ENCODE measurements around the gene MMP15. TPM values are rescaled to one million over a fixed set of nuclear protein-coding genes. Genes with fewer than 3 reads are reported as not detected.
A peak's percentile ranks its signal among the peaks of the same experiment; 100 is the strongest.

Gene MMP15
- total and polyA plus RNA-seq, 8 donors: 8.1 to 140 (median 22.2) TPM

DNA sequence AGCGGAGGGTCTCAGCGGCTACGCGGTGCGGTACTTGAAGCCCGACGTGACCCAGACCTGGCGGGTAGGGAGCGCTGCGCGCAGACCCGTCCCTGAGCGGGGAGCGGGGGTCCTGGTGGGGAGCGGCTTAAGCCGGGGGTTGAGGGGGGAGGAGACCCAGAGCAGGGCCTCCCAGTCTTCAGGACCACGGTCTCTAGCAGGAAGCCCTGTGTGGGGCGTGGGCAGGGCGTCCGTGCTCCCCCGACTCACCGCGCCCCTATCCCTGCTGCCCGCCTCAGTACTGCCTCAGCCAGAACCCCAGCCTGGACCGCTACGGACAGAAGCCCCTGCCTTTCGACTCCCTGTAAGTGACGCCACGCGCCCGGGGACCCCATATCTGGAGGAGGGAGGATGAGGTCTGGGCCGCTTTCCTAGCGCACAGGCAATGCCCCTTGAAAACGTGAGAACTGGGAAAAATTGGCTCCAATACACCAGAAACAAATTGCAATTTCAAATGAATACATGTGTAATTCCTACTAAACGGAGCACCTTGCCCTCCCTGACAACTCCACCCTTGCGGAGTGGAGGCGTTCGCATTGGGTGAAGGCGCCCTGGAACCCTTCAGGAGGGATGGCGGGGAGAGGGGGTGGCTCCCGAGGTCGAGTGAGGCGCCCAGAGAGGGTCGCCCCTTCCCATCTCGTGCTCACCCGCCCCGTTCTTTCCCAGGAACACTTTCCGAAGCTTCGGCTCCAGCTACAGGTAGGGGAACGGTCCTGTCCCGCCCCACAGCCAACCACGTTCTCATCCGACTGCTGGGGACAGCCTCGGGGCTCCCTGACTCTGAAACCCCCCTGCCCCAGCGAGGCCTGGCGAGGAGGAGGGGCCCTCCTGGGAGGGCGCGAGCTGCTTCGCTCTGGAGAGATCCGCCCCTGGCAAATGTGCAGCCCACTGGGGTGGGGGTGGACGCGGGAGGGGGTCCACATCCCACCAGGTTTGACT, 40.1 kb upstream of the MMP15 start:
- 11 to 22% (median 15%) methylated on average over 51 to 62 of the region's 62 CpGs for WGBS, 5 donors
- TF ChIP-seq, protein P1, sequence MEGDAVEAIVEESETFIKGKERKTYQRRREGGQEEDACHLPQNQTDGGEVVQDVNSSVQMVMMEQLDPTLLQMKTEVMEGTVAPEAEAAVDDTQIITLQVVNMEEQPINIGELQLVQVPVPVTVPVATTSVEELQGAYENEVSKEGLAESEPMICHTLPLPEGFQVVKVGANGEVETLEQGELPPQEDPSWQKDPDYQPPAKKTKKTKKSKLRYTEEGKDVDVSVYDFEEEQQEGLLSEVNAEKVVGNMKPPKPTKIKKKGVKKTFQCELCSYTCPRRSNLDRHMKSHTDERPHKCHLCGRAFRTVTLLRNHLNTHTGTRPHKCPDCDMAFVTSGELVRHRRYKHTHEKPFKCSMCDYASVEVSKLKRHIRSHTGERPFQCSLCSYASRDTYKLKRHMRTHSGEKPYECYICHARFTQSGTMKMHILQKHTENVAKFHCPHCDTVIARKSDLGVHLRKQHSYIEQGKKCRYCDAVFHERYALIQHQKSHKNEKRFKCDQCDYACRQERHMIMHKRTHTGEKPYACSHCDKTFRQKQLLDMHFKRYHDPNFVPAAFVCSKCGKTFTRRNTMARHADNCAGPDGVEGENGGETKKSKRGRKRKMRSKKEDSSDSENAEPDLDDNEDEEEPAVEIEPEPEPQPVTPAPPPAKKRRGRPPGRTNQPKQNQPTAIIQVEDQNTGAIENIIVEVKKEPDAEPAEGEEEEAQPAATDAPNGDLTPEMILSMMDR (IDR thresholded peaks at IDR 0.05): no peak
- TF ChIP-seq POLR2AphosphoS5 (IDR thresholded peaks at IDR 0.05) (no peak), EP300 (IDR thresholded peaks at IDR 0.05) (no peak), POLR2A (IDR thresholded peaks at IDR 0.05) (no peak)
- Histone ChIP-seq H3K27ac (peak overlapping the region in 3 of 5 donors; percentile 41 to 67 (median 60)), H3K4me3 (peak overlapping the region; percentile 54 to 65 (median 57)), H3K9me3 (no peaks in the 10 kb centered on the region), H3K27me3 (peaks cover 0 to 23% (median 4%) of the 10 kb centered on the region in 3 donors), H3K4me1 (peaks cover 16 to 24% (median 21%) of the 10 kb centered on the region in 4 donors), H3K36me3 (no peaks in the 10 kb centered on the region)
- DNase-seq: no peak
- intact Hi-C loops (cut with DNase I; ENCODE audit: low total_unique reads): no loop called here

DNA sequence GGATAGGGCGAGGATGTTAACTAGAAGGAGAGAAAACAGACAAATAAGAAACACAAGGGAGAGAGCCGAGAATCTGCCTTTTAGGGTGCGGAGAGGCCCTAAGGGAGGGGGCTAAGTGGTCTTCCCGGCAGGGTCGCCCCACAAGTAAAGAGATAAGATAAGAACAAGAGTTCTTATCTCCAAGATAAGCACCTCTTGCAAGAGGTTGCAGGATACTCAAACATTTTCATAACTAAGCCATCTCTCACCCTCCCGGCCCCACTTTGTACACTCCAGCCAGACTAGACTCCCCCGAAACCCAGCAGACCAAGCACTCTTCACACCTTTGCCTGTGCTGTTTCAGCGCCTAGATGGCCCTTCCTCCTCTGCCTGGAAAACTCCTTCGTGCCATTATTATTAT, 39.4 kb upstream of the MMP15 start:
- no peak for TF ChIP-seq POLR2A (IDR thresholded peaks at IDR 0.05)
- TF ChIP-seq, protein P1 (IDR thresholded peaks at IDR 0.05): no peak
- TF ChIP-seq EP300 (IDR thresholded peaks at IDR 0.05): no peak
- TF ChIP-seq POLR2AphosphoS5 (IDR thresholded peaks at IDR 0.05): no peak
- H3K27ac ChIP-seq: no peak overlapping the region
- peaks cover 0 to 23% (median 4%) of the 10 kb centered on the region in 3 donors for H3K27me3 ChIP-seq
- no peak for DNase-seq
- no peak overlapping the region for H3K4me3 ChIP-seq
- H3K36me3 ChIP-seq: no peaks in the 10 kb centered on the region
- intact Hi-C loops (cut with DNase I; ENCODE audit: low total_unique reads): no loop called here
- H3K9me3 ChIP-seq: no peaks in the 10 kb centered on the region
- 46 to 63% (median 56%) methylated on average over 9 of the region's 9 CpGs for WGBS, 5 donors
- H3K4me1 ChIP-seq: peaks cover 16 to 24% (median 21%) of the 10 kb centered on the region in 4 donors

DNA sequence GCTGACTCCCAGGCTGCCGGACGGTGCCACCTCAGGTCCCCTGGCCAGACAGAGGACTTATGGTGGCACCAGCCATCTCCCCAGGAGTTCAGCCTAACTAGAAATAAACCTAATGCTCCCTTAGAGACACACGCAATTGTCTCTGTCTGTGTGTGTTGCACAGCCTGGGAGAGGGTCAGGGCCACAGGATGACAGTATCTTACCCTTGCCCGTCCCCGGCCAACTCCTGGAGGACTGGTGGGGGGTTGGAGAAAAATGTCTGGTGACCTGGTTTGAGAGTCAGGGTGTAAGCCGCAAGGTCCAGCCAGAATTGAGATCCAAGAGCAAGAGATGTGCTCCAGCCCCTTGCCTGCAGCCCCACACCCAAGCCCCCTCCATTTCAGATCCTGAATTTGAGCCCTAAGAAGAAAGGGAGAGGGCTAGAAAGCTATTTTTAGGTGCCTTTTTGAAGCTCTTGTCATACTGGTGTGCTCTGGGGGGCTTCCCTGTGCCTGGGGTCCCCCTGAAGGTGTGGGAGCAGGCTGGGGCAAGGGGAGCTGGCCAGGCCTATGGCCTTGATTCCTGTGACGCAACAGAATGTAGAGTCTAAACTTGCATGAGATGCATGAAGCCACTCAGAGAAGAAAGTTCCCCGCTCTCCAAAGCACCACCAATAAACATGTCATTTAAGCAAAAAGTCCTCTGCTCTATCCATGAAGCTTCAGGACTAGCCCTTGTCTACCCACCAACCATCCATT, 37.9 kb upstream of the MMP15 start:
- no peak for DNase-seq
- Histone ChIP-seq H3K27ac (no peak overlapping the region), H3K27me3 (peaks cover 0 to 23% (median 4%) of the 10 kb centered on the region in 3 donors), H3K9me3 (no peaks in the 10 kb centered on the region), H3K36me3 (no peaks in the 10 kb centered on the region), H3K4me1 (peaks cover 16 to 24% (median 21%) of the 10 kb centered on the region in 4 donors), H3K4me3 (no peak overlapping the region)
- 95 to 100% (median 97%) methylated on average over 8 of the region's 8 CpGs for WGBS, 5 donors
- intact Hi-C loops (cut with DNase I; ENCODE audit: low total_unique reads): no loop called here
- TF ChIP-seq, protein P1 (IDR thresholded peaks at IDR 0.05): no peak
- TF ChIP-seq EP300 (IDR thresholded peaks at IDR 0.05): no peak
- no peak for TF ChIP-seq POLR2AphosphoS5 (IDR thresholded peaks at IDR 0.05)

DNA sequence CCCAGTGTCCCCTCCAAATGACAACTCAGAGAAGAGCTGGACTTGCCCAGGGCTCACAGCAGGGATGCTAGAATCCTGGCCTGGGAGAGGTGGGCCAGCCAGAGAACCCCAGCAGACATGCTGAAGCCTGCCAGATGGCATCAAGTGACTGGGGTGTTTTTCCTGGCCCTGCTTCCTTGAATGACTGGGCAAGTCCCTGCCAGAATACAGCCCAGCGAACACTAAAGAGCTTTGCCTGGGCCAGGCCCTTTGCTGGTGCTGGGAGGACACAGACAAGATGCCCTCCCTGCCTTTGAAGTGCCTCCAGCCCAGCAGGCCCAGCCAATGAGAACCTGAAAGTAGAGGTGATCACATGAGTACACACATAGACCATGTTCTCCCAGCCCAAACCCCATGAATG, 36.6 kb upstream of the MMP15 start:
- Histone ChIP-seq H3K36me3 (peaks cover 1 to 11% (median 6%) of the 10 kb centered on the region in 4 donors), H3K4me1 (peaks cover 16 to 27% (median 21%) of the 10 kb centered on the region in 4 donors), H3K27ac (no peak overlapping the region), H3K27me3 (peaks cover 0 to 23% (median 4%) of the 10 kb centered on the region in 3 donors), H3K4me3 (no peak overlapping the region), H3K9me3 (no peaks in the 10 kb centered on the region)
- no peak for DNase-seq
- 43 to 71% (median 50%) methylated on average over 1 of the region's 1 CpG for WGBS, 5 donors
- intact Hi-C loops (cut with DNase I; ENCODE audit: low total_unique reads): no loop called here
- no peak for TF ChIP-seq POLR2A (IDR thresholded peaks at IDR 0.05)
- no peak for TF ChIP-seq EP300 (IDR thresholded peaks at IDR 0.05)
- no peak for TF ChIP-seq POLR2AphosphoS5 (IDR thresholded peaks at IDR 0.05)
- TF ChIP-seq, protein P1 (IDR thresholded peaks at IDR 0.05): no peak

Measured in stomach (tissue), 9 donors.